ENCODE data around the gene MRPL19.

MRPL19 gene

GRCh38 chr2:75637568-75637967 lies 9.0 kb upstream of the MRPL19 start:
- no peak overlapping the region for H3K4me3 ChIP-seq
- peaks cover 0 to 9% of the 10 kb centered on the region in 2 donors for H3K27me3 ChIP-seq
- no peaks in the 10 kb centered on the region for H3K9me3 ChIP-seq
- no peak for DNase-seq
- H3K36me3 ChIP-seq = no peaks in the 10 kb centered on the region
- TF ChIP-seq CTCF (IDR thresholded peaks at IDR 0.05) = no peak
- intact Hi-C loops (cut with DNase I; ENCODE audit: low total_unique reads) = no loop called here
- peaks cover 0 to 3% (median 0%) of the 10 kb centered on the region in 4 donors for H3K4me1 ChIP-seq
- no peak overlapping the region for H3K27ac ChIP-seq

DNA sequence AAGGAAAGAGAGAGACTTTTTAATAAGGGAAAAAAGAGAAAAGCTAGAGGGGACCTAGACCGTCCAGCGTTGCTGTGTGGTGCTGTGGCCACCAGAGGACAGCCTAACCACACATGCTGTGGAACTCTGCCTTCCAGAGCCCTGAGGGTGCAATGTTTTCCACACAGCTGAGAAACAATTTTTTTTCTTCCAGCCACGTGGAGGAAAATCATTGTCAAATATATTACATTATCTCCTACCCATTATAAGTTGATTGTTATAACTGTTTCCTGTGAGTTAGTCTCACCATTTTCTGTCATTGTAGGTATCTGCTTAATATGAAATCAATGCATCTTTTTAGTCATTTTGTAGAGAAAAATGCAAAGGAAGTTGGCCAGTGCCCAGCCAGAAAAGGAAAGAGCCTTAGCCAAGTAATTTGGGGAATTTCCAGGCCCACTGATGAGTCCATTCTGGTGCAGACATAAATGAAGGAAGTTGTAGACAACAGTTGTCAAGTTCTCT lies 5.9 kb upstream of the MRPL19 start:
- Histone ChIP-seq H3K27ac (no peak overlapping the region), H3K36me3 (no peaks in the 10 kb centered on the region), H3K4me3 (no peak overlapping the region), H3K9me3 (no peaks in the 10 kb centered on the region), H3K27me3 (peaks cover 0 to 3% of the 10 kb centered on the region in 2 donors), H3K4me1 (peaks cover 0 to 3% (median 0%) of the 10 kb centered on the region in 4 donors)
- peak; percentile 53 to 71 for DNase-seq
- intact Hi-C loops (cut with DNase I; ENCODE audit: low total_unique reads) = loop anchor here (10.0 kb wide), 1 partner anchor 74 kb away; the partner anchor contains the start of gene GCFC2
- peak; percentile 76 to 95 for TF ChIP-seq CTCF (IDR thresholded peaks at IDR 0.05)

DNA sequence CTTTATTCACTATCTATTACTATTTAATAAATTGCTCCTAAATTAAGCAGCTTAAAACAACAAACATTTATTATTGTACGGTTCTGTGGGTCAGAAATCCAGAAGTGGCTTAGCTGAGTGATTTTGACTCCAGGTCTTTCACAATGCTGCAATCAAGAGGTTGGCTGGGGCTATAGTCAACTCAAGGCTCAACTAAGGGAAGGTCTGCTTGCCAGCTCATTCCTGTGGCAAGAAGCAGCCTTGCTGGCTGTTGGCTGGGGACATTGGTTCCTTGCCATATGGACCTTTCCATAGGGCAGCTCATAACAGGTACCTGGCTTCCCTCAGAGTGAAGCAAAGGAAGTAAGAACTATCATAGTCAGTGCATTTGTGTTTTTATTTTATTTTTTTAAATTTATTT lies 5.0 kb upstream of the MRPL19 start:
- Histone ChIP-seq H3K9me3 (no peaks in the 10 kb centered on the region), H3K4me1 (peaks cover 0 to 3% (median 0%) of the 10 kb centered on the region in 4 donors), H3K4me3 (no peak overlapping the region), H3K27me3 (peaks cover 0 to 3% of the 10 kb centered on the region in 2 donors), H3K27ac (no peak overlapping the region), H3K36me3 (no peaks in the 10 kb centered on the region)
- peak in 1 of 2 donors; percentile 38 for DNase-seq
- intact Hi-C loops (cut with DNase I; ENCODE audit: low total_unique reads) = loop anchor here (10.0 kb wide), 1 partner anchor 73 kb away; the partner anchor contains the start of gene GCFC2
- no peak for TF ChIP-seq CTCF (IDR thresholded peaks at IDR 0.05)

DNA sequence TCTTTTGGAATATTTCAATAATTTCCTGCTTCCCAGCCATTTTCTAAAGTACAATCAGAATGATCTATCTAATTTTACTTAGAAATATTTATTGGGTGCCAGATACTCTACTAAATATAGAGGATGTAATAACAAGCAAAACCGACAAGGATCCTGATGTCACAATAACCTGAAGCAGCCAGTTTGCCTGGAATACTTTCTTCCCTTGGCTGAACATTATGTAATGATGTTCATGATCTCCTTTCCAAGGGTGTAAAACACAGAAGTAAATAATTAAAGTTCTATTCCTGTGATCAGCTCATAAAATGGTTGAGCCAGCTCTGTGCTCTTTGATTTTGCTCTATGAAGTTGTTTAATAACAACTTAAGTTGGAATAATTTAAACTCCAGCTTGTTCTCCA lies 2.6 kb upstream of the MRPL19 start:
- TF ChIP-seq CTCF (IDR thresholded peaks at IDR 0.05) = no peak
- H3K27me3 ChIP-seq = no peaks in the 10 kb centered on the region
- H3K4me3 ChIP-seq = no peak overlapping the region
- H3K36me3 ChIP-seq = no peaks in the 10 kb centered on the region
- no peaks in the 10 kb centered on the region for H3K9me3 ChIP-seq
- no peak for DNase-seq
- peaks cover 0 to 17% (median 5%) of the 10 kb centered on the region in 4 donors for H3K4me1 ChIP-seq
- no peak overlapping the region for H3K27ac ChIP-seq
- intact Hi-C loops (cut with DNase I; ENCODE audit: low total_unique reads) = loop anchor here (10.0 kb wide), 1 partner anchor 71 kb away; the partner anchor contains the start of gene GCFC2

GRCh38 chr2:75645643-75646042 lies 940 bp upstream of the MRPL19 start:
- intact Hi-C loops (cut with DNase I; ENCODE audit: low total_unique reads) = loop anchor here (10.0 kb wide), 1 partner anchor 69 kb away; the partner anchor contains the start of gene GCFC2
- Histone ChIP-seq H3K27ac (no peak overlapping the region), H3K4me1 (peaks cover 0 to 22% (median 6%) of the 10 kb centered on the region in 4 donors), H3K4me3 (no peak overlapping the region), H3K27me3 (no peaks in the 10 kb centered on the region), H3K9me3 (no peaks in the 10 kb centered on the region), H3K36me3 (peaks cover 0 to 5% (median 3%) of the 10 kb centered on the region in 3 donors)
- DNase-seq = no peak
- TF ChIP-seq CTCF (IDR thresholded peaks at IDR 0.05) = no peak
